NCI-H345 (cell line): Measurements from ENCODE around the gene AMZ1.

Source experiments
- DNase-seq: peaks from one replicate; lab custom pipeline; 2025; lab: John Stamatoyannopoulos, UW

Gene AMZ1

GRCh38 chr7:2687881-2688318 lies at the start of gene AMZ1:
TSS of gene AMZ1 (plus strand) at chr7:2688202. CDS start at chr7:2700452, 12,250 bp downstream.
- DNase-seq = no peak

- DNase-seq = no peak
Measured at GRCh38 chr7:2638224-2638991, 49.6 kb upstream of the AMZ1 start.

- no peak for DNase-seq
Measured at GRCh38 chr7:2639181-2639681, 48.8 kb upstream of the AMZ1 start.

GRCh38 chr7:2639695-2640481 lies 48.1 kb upstream of the AMZ1 start:
- no peak for DNase-seq

GRCh38 chr7:2640482-2640830 lies 47.5 kb upstream of the AMZ1 start:
- DNase-seq = no peak

- no peak for DNase-seq
Measured at GRCh38 chr7:2640846-2641316, 47.1 kb upstream of the AMZ1 start.

GRCh38 chr7:2641406-2642393 lies 46.3 kb upstream of the AMZ1 start:
- DNase-seq = no peak

- no peak for DNase-seq
Measured at GRCh38 chr7:2643386-2644219, 44.4 kb upstream of the AMZ1 start.

GRCh38 chr7:2644220-2644561 lies 43.8 kb upstream of the AMZ1 start:
- no peak for DNase-seq

GRCh38 chr7:2644562-2645273 lies 43.3 kb upstream of the AMZ1 start:
- no peak for DNase-seq

GRCh38 chr7:2645274-2645868 lies 42.6 kb upstream of the AMZ1 start:
- DNase-seq = no peak

GRCh38 chr7:2646336-2646679 lies 41.7 kb upstream of the AMZ1 start:
- DNase-seq = no peak

GRCh38 chr7:2646680-2647571 lies 41.1 kb upstream of the AMZ1 start:
- peak; percentile 67 for DNase-seq

- DNase-seq = no peak
Measured at GRCh38 chr7:2647594-2648172, 40.3 kb upstream of the AMZ1 start.

- no peak for DNase-seq
Measured at GRCh38 chr7:2649139-2649838, 38.7 kb upstream of the AMZ1 start.

- DNase-seq = no peak
Measured at GRCh38 chr7:2649991-2650390, 38.0 kb upstream of the AMZ1 start.

- DNase-seq = no peak
Measured at GRCh38 chr7:2650451-2650850, 37.6 kb upstream of the AMZ1 start.

- DNase-seq = no peak
Measured at GRCh38 chr7:2651336-2651735, 36.7 kb upstream of the AMZ1 start.
